HepG2 (cell line): ENCODE data around the gene DNAJA1. TPM values are rescaled to one million over a fixed set of nuclear protein-coding genes. Genes with fewer than 3 reads are reported as not detected.

Experiments
- AHR ChIP-seq: IDR thresholded peaks from 2 replicates; pipeline ENCODE4 v1.6.1; 2018; ENCODE audit warnings: missing genetic modification reagents, missing compliant biosample characterization
- DR1 ChIP-seq: sonication (generic); formaldehyde crosslinking; IDR thresholded peaks from 2 replicates; pipeline ENCODE4 v1.8.0; 2021; ENCODE audit warnings: mild to moderate bottlenecking, missing genetic modification reagents, inconsistent platforms
- GRHL1 ChIP-seq: sonication (generic); formaldehyde crosslinking; conservative IDR thresholded peaks from 2 replicates; pipeline ENCODE4 v1.8.0; 2022; ENCODE audit warnings: missing genetic modification reagents
- HNRNPL ChIP-seq: fragments of 200-400 bp; formaldehyde crosslinking; IDR thresholded peaks from 2 replicates; pipeline ENCODE4 v1.6.1; 2017; ENCODE audit warnings: mild to moderate bottlenecking, low read depth, low read length
- NR1H2 ChIP-seq: sonication (generic); formaldehyde crosslinking; IDR thresholded peaks from 2 replicates; pipeline ENCODE4 v1.8.1; 2022; ENCODE audit warnings: low read depth, missing genetic modification reagents, borderline replicate concordance
- RAD21 ChIP-seq: fragments of 450-650 bp; formaldehyde crosslinking; IDR thresholded peaks from 2 replicates; pipeline ENCODE4 v1.5.0; 2020; ENCODE audit warnings: mild to moderate bottlenecking
- ZFAT ChIP-seq: sonication (generic); formaldehyde crosslinking; conservative IDR thresholded peaks from 2 replicates; pipeline ENCODE4 v1.8.1; 2023; ENCODE audit warnings: missing genetic modification reagents, inconsistent platforms
- ZFP36 ChIP-seq: fragments of 150-350 bp; IDR thresholded peaks from 2 replicates; pipeline ENCODE4 v1.6.1; 2018; ENCODE audit warnings: borderline replicate concordance, low read length, low read depth; ENCODE audit not compliant: partially characterized antibody
- ZNF207 ChIP-seq: fragments of 450-650 bp; IDR thresholded peaks from 2 replicates; pipeline ENCODE4 v1.6.1; 2016; ENCODE audit warnings: antibody characterized with exemption, borderline replicate concordance
- ZNF281 ChIP-seq: sonication (generic); formaldehyde crosslinking; IDR thresholded peaks from 2 replicates; pipeline ENCODE4 v1.4.0; 2020; ENCODE audit warnings: missing genetic modification reagents, borderline replicate concordance
- ZNF335 ChIP-seq: sonication (generic); formaldehyde crosslinking; IDR thresholded peaks from 2 replicates; pipeline ENCODE4 v1.4.0; 2020; ENCODE audit warnings: missing genetic modification reagents
- ZNF543 ChIP-seq: sonication (generic); formaldehyde crosslinking; IDR thresholded peaks from 2 replicates; pipeline ENCODE4 v1.4.0; 2020; ENCODE audit warnings: mild to moderate bottlenecking, missing genetic modification reagents
- ZNF574 ChIP-seq: sonication (generic); formaldehyde crosslinking; IDR thresholded peaks from 2 replicates; pipeline ENCODE4 v1.4.0; 2020; ENCODE audit warnings: missing genetic modification reagents
- ZNF614 ChIP-seq: IDR thresholded peaks from 2 replicates; pipeline ENCODE4 v1.6.1; 2018; ENCODE audit warnings: missing biosample characterization, missing genetic modification reagents, inconsistent platforms, borderline replicate concordance
- ZSCAN12 ChIP-seq: sonication (generic); formaldehyde crosslinking; IDR thresholded peaks from 2 replicates; pipeline ENCODE4 v1.9.0; 2021; ENCODE audit warnings: mild to moderate bottlenecking, missing genetic modification reagents
- polyA plus RNA-seq, 8 experiments: library from polyadenylated mRNA; depleted of rRNA in 3 of 8; stranded (reverse) in 7 of 8; unstranded in 1 of 8; fragments of >200 nt; fragmentation: Illumina TruSeq in 4 of 8; extraction: Trizol in 4 of 8; gene quantifications; 2 replicates each; pipeline versions ENCODE4 v1.2.1 to v1.2.3, GENCODE V29; 2011 to 2016; ENCODE audit warnings: low read depth in 4 of 8, missing spikeins in 1 of 8, mixed read lengths in 1 of 8; ENCODE audit not compliant: insufficient read depth in 1 of 8
- total RNA-seq, 5 experiments: library from RNA; depleted of rRNA; stranded (reverse); fragments of >200 nt; fragmentation: Illumina TruSeq; extraction: Trizol; gene quantifications; 2 replicates each; pipeline ENCODE4 v1.2.3, GENCODE V29; 2016; ENCODE audit warnings: low read depth in 1 of 5
- TF ChIP-seq, protein P1 (sequence below): sonication (generic); formaldehyde crosslinking; IDR thresholded peaks from 2 replicates; pipeline ENCODE4 v1.5.0; 2020; ENCODE audit warnings: missing genetic modification reagents, mild to moderate bottlenecking, borderline replicate concordance
- TF ChIP-seq, protein P2 (sequence below): sonication (generic); formaldehyde crosslinking; IDR thresholded peaks from 2 replicates; pipeline ENCODE4 v1.5.0; 2020; ENCODE audit warnings: missing genetic modification reagents
- TF ChIP-seq, protein P3 (sequence below): fragments of 450-650 bp; IDR thresholded peaks from 2 replicates; pipeline ENCODE4 v1.6.1; 2017

Gene DNAJA1
- total and polyA plus RNA-seq, 2 of the 13 experiments (the other 11 are each of a cell fraction or from before 2014, with no cell fraction given): 95.9 to 306 TPM

GRCh38 chr9:33076046-33077004, 51.3 kb downstream of the DNAJA1 start, which contains the start of gene SMU1 (continued):
- TF ChIP-seq, protein P1, sequence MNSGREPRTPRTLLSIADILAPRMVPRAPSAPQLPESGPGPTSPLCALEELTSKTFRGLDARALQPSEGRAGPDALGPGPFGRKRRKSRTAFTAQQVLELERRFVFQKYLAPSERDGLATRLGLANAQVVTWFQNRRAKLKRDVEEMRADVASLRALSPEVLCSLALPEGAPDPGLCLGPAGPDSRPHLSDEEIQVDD (CRISPR knock-in tag): no peak
- TF ChIP-seq, protein P2, sequence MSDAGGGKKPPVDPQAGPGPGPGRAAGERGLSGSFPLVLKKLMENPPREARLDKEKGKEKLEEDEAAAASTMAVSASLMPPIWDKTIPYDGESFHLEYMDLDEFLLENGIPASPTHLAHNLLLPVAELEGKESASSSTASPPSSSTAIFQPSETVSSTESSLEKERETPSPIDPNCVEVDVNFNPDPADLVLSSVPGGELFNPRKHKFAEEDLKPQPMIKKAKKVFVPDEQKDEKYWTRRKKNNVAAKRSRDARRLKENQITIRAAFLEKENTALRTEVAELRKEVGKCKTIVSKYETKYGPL (CRISPR knock-in tag): no peak
- TF ChIP-seq ZFAT (CRISPR knock-in tag): no peak
- peak; percentile 77; the same call in 1 of the 2 replicates for TF ChIP-seq ZNF614 (CRISPR knock-in tag)
- TF ChIP-seq AHR (CRISPR knock-in tag): no peak
- TF ChIP-seq ZNF281: no peak
- TF ChIP-seq ZNF207: no peak
- no peak for TF ChIP-seq ZSCAN12
- TF ChIP-seq DR1 (CRISPR knock-in tag): peak; percentile 90
- no peak for TF ChIP-seq ZNF335 (CRISPR knock-in tag)
- TF ChIP-seq, protein P3, sequence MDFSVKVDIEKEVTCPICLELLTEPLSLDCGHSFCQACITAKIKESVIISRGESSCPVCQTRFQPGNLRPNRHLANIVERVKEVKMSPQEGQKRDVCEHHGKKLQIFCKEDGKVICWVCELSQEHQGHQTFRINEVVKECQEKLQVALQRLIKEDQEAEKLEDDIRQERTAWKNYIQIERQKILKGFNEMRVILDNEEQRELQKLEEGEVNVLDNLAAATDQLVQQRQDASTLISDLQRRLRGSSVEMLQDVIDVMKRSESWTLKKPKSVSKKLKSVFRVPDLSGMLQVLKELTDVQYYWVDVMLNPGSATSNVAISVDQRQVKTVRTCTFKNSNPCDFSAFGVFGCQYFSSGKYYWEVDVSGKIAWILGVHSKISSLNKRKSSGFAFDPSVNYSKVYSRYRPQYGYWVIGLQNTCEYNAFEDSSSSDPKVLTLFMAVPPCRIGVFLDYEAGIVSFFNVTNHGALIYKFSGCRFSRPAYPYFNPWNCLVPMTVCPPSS: no peak
- TF ChIP-seq ZNF543 (CRISPR knock-in tag): 0 out of 2 replicates have a peak, but pooled peaks have one; percentile 78
- 0 out of 2 replicates have a peak, but pooled peaks have one; percentile 6 for TF ChIP-seq RAD21 (CRISPR knock-in tag)
- TF ChIP-seq ZFP36: peak; percentile 79
- no peak for TF ChIP-seq GRHL1
- 0 out of 2 replicates have a peak, but pooled peaks have one; percentile 37 for TF ChIP-seq HNRNPL
- no peak for TF ChIP-seq NR1H2 (CRISPR knock-in tag)
- TF ChIP-seq ZNF574 (CRISPR knock-in tag): peak; percentile 89
